Naive thymus-derived CD4-positive, alpha-beta T cell (primary cell): ENCODE results near the gene ETS1. TPM values are rescaled to one million over a fixed set of nuclear protein-coding genes. Genes with fewer than 3 reads are reported as not detected.

ENCODE experiments used
- ATAC-seq: fragments of 150-1000 bp; cut with Tn5 transposase; 2 replicates; pipeline ENCODE4 v1.10.0; 2021; ENCODE audit warnings: mild to moderate bottlenecking, moderate library complexity
- CTCF ChIA-PET: fragments of 350-600 bp; sonication (Branson Sonifier 250); formaldehyde crosslinking; loops from one replicate; lab custom pipeline; 2021; ENCODE audit warnings: antibody characterized with exemption; lab: Charles Lee
- POLR2A ChIA-PET: fragments of 350-600 bp; sonication (Branson Sonifier 250); formaldehyde crosslinking; loops from one replicate; lab custom pipeline; 2021; ENCODE audit warnings: antibody characterized with exemption, inconsistent platforms; lab: Charles Lee
- DNase-seq, 9 donors: peaks; one replicate each; pipeline versions ENCODE4 v3.0.0 to v3.0.0-alpha.2; 2020 to 2022; ENCODE audit warnings: mixed read lengths in 1 of 9
- H3K27ac ChIP-seq: one replicate; pipeline ENCODE4 v1.7.0; 2013; ENCODE audit warnings: mild to moderate bottlenecking, low read depth, low read length, moderate library complexity
- H3K27me3 ChIP-seq, 2 donors: one replicate each; pipeline ENCODE4 v1.7.0; 2013; ENCODE audit warnings: low read length in 2 of 2, mild to moderate bottlenecking in 2 of 2, moderate library complexity in 2 of 2; ENCODE audit not compliant: control insufficient read depth in 2 of 2, insufficient read depth in 2 of 2
- H3K36me3 ChIP-seq, 3 experiments: 1 replicate in 2 of 3; 2 replicates in 1 of 3; pipeline ENCODE4 v1.7.0; 2013; ENCODE audit warnings: low read length in 3 of 3, mild to moderate bottlenecking in 3 of 3, moderate library complexity in 1 of 3; ENCODE audit not compliant: insufficient read depth in 3 of 3, control insufficient read depth in 2 of 3
- H3K4me1 ChIP-seq, 2 donors: one replicate each; pipeline ENCODE4 v1.7.0; 2013; ENCODE audit warnings: low read length in 2 of 2, mild to moderate bottlenecking in 2 of 2, moderate library complexity in 1 of 2; ENCODE audit not compliant: control insufficient read depth in 2 of 2, insufficient read depth in 2 of 2
- H3K4me3 ChIP-seq: 2 replicates; pipeline ENCODE4 v1.7.0; 2013; ENCODE audit warnings: mild to moderate bottlenecking, low read length
- H3K9me3 ChIP-seq, 3 experiments: 1 replicate in 2 of 3; 2 replicates in 1 of 3; pipeline ENCODE4 v1.7.0; 2013; ENCODE audit warnings: low read length in 3 of 3; ENCODE audit not compliant: control insufficient read depth in 2 of 3
- H3K27ac Mint-ChIP-seq, 9 donors: one replicate each; pipeline ENCODE4 v1.8.0; 2020 to 2022; ENCODE audit warnings: mixed read lengths in 9 of 9, mild to moderate bottlenecking in 8 of 9, moderate library complexity in 5 of 9, inconsistent platforms in 2 of 9
- H3K27me3 Mint-ChIP-seq, 5 donors: one replicate each; pipeline ENCODE4 v1.8.0; 2021 to 2022; ENCODE audit warnings: mixed read lengths in 5 of 5, mild to moderate bottlenecking in 1 of 5
- H3K36me3 Mint-ChIP-seq, 5 donors: one replicate each; pipeline ENCODE4 v1.8.0; 2020 to 2022; ENCODE audit warnings: mixed read lengths in 5 of 5, mild to moderate bottlenecking in 3 of 5, inconsistent platforms in 1 of 5
- H3K4me1 Mint-ChIP-seq, 7 donors: one replicate each; pipeline ENCODE4 v1.8.0; 2020 to 2022; ENCODE audit warnings: mixed read lengths in 7 of 7, mild to moderate bottlenecking in 3 of 7, inconsistent platforms in 1 of 7
- H3K4me3 Mint-ChIP-seq, 10 donors: one replicate each; pipeline ENCODE4 v1.8.0; 2020 to 2022; ENCODE audit warnings: mild to moderate bottlenecking in 10 of 10, mixed read lengths in 10 of 10, moderate library complexity in 6 of 10, inconsistent platforms in 2 of 10
- H3K9me3 Mint-ChIP-seq, 11 donors: one replicate each; pipeline ENCODE4 v1.8.0; 2020 to 2022; ENCODE audit warnings: mixed read lengths in 11 of 11, mild to moderate bottlenecking in 4 of 11, inconsistent platforms in 1 of 11, moderate library complexity in 1 of 11
- intact Hi-C, 2 donors: fragments of 100-400 bp; cut with micrococcal nuclease; formaldehyde crosslinking; loops; one replicate each; pipeline ENCODE4 v1.15.1; 2023
- polyA plus RNA-seq, 2 donors: library from polyadenylated mRNA; unstranded; fragments of 300-500 nt; fragmentation: Illumina TruSeq; gene quantifications; one replicate each; pipeline ENCODE4 v1.2.3, GENCODE V29; 2021
- total RNA-seq, 6 experiments: library from RNA in 5 of 6; stranded (reverse) in 5 of 6; gene quantifications; 1 replicate in 5 of 6; 2 replicates in 1 of 6; pipeline ENCODE4 v1.2.3 and lab custom pipeline; 2021 to 2026

The ETS1 gene
- total and polyA plus RNA-seq, 7 experiments from 2014 or later, result 514 to 871 (median 676) TPM

DNA sequence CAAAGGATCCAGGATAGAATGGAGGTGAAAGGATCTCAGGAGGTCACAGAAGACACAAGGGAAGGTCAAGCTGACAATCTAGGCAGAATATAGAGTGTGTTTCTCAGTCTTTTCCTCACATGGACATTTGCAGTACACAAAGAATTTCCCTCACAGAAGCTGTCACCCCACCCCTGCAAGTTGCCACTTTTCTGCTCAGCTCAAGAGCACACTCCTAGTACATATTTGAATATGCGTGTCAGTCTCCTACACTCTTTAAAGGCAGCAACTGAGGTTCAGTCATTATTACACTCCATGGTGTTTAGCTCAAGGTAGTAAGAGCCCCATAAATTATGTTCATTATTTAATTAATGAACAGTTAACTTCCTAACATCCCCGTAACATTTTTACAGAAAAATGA, 59.1 kb downstream of the ETS1 start:
- peak overlapping the region in 9 of 10 donors; percentile 0 to 99 (median 37) for H3K4me3 Mint-ChIP-seq

DNA sequence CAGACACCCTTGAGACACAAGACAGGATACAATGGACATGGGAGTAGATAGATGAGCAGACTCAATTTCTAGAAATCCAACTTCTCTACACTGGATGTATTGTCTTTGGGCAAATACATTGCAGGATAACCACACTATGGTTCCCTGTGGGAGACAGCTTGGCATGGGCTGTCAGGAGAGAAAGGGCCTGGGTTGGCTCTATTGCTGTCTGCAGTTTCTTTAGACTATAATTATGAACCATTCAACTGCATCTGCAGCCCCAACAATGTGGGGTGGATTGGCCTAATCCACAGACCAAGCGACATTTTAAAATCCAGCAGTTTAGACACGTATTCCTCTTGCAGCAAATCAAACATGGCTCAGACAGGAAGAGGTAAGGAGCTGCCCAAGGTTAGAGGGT, 60.3 kb downstream of the ETS1 start:
- ATAC-seq (no peak), DNase-seq (peak in 1 of 9 donors; percentile 2)
- peaks cover 0 to 5% (median 0%) of the 10 kb centered on the region in 5 donors for H3K36me3 Mint-ChIP-seq
- H3K9me3 Mint-ChIP-seq, result peaks cover 0 to 4% (median 0%) of the 10 kb centered on the region in 11 donors
- Histone ChIP-seq H3K27me3 (no peaks in the 10 kb centered on the region), H3K36me3 (peaks cover 0 to under 1% (median 0%) of the 10 kb centered on the region in 3 experiments), H3K9me3 (no peaks in the 10 kb centered on the region), H3K27ac (peak overlapping the region; percentile 97), H3K4me1 (peaks cover 65 to 66% of the 10 kb centered on the region in 2 donors), H3K4me3 (peak overlapping the region; percentile 10)
- peak overlapping the region in 9 of 10 donors; percentile 20 to 99 (median 58) for H3K4me3 Mint-ChIP-seq
- H3K27me3 Mint-ChIP-seq, result no peaks in the 10 kb centered on the region
- peak overlapping the region; percentile 94 to 99 (median 96) for H3K27ac Mint-ChIP-seq
- intact Hi-C loops, result loop anchor here (1.0 to 10.0 kb wide), 6 partner anchors 9 to 1475 kb away; partner anchors contain the start of gene PRDM10 (in 1 of the 2)
- ChIA-PET CTCF (interaction anchor here (0.6 to 2.1 kb wide), 7 partner anchors 13 to 204 kb away, joined by 3 to 6 read pairs (median 3); no protein-coding TSS in a partner anchor), POLR2A (interaction anchor here (0.7 to 30.8 kb wide), 9 partner anchors 9 to 234 kb away, joined by 3 to 691 read pairs (median 7); no protein-coding TSS in a partner anchor)
- peaks cover 57 to 79% (median 74%) of the 10 kb centered on the region in 7 donors for H3K4me1 Mint-ChIP-seq

More for the DNA sequence above, 59.1 kb downstream of the ETS1 start:
- peaks cover 0 to 4% (median 0%) of the 10 kb centered on the region in 11 donors for H3K9me3 Mint-ChIP-seq
- peaks cover 0 to 5% (median 0%) of the 10 kb centered on the region in 5 donors for H3K36me3 Mint-ChIP-seq
- H3K27ac ChIP-seq, result peak overlapping the region; percentile 33
- peaks cover 59 to 65% of the 10 kb centered on the region in 2 donors for H3K4me1 ChIP-seq
- ATAC-seq (no peak), DNase-seq (no peak)
- intact Hi-C loops, result loop anchor here (5.0 to 10.0 kb wide), 4 partner anchors 197 to 1474 kb away; partner anchors contain the start of gene PRDM10 (in 1 of the 2)
- H3K4me1 Mint-ChIP-seq, result peaks cover 58 to 82% (median 71%) of the 10 kb centered on the region in 7 donors
- H3K27ac Mint-ChIP-seq, result peak overlapping the region; percentile 51 to 99 (median 95)
- H3K27me3 Mint-ChIP-seq, result no peaks in the 10 kb centered on the region
- CTCF ChIA-PET, result interaction anchor here (0.6 to 1.1 kb wide), 5 partner anchors 9 to 228 kb away, joined by 3 to 4 read pairs (median 3); no protein-coding TSS in a partner anchor
- no peaks in the 10 kb centered on the region for H3K27me3 ChIP-seq
- H3K9me3 ChIP-seq, result no peaks in the 10 kb centered on the region
- H3K36me3 ChIP-seq, result no peaks in the 10 kb centered on the region
- POLR2A ChIA-PET, result interaction anchor here (0.7 to 19.5 kb wide), 6 partner anchors 10 to 95 kb away, joined by 3 to 546 read pairs (median 3); no protein-coding TSS in a partner anchor
- no peak overlapping the region for H3K4me3 ChIP-seq

DNA sequence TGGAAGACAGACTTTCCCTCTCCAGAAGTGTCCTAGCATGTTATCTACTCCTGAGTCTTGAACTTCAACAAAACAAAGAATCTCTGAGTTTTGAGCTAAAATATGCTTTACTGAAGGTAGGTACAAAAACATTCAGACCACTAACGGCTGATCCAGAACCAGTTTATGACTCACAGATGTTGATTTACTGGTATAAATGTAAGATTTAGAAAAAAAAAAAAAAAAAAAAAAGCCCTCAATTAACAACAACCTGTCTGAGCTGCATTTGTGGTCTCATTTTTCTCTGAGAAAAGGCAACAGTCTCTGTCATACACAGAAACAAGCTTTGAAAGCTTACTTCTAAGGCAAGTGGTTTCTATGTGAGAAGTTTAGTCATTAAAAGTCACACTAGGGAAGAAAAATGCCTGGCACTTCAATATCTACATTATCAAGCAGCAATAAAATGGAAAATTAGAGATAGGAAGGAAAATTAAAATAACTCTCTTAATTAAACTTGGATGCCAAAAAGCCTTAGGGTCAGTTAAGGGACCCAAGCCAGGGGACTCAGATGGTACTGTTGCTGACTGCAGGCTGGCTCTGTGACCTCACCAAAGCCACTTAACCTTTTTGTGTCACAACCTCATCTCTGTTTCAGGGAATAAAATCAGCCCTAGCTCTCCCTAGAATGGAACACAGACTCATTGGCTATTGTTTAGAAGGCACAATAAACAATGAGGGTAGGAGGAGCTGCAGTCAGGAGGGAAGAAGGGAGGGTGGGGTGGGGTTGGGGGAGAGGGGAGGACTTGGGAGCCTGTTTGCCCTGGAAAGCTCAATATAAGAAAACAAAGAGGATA, 61.7 kb downstream of the ETS1 start:
- Mint-ChIP-seq H3K9me3 (peaks cover 0 to 4% (median 0%) of the 10 kb centered on the region in 11 donors), H3K27me3 (no peaks in the 10 kb centered on the region), H3K36me3 (peaks cover 5 to 13% (median 8%) of the 10 kb centered on the region in 5 donors), H3K4me3 (peak overlapping the region; percentile 21 to 100 (median 68)), H3K27ac (peak overlapping the region; percentile 94 to 99 (median 96)), H3K4me1 (peaks cover 57 to 79% (median 74%) of the 10 kb centered on the region in 7 donors)
- peak; percentile 62 for ATAC-seq
- no peaks in the 10 kb centered on the region for H3K27me3 ChIP-seq
- POLR2A ChIA-PET, result interaction anchor here (0.6 to 30.8 kb wide), 28 partner anchors 9 to 1279 kb away, joined by 3 to 691 read pairs (median 4); no protein-coding TSS in a partner anchor
- DNase-seq, result peak in 7 of 9 donors; percentile 63 to 90 (median 83)
- H3K4me3 ChIP-seq, result no peak overlapping the region
- peaks cover 0 to 13% (median 0%) of the 10 kb centered on the region in 3 experiments for H3K36me3 ChIP-seq
- CTCF ChIA-PET, result interaction anchor here (0.6 to 4.3 kb wide), 15 partner anchors 9 to 354 kb away, joined by 3 to 32 read pairs (median 4); no protein-coding TSS in a partner anchor
- H3K4me1 ChIP-seq, result peaks cover 65 to 66% of the 10 kb centered on the region in 2 donors
- intact Hi-C loops, result loop anchor here (1.0 to 10.0 kb wide), 12 partner anchors 23 to 1477 kb away; partner anchors contain the start of gene PRDM10 (in 1 of the 2)
- no peaks in the 10 kb centered on the region for H3K9me3 ChIP-seq
- H3K27ac ChIP-seq, result peak overlapping the region; percentile 97

DNA sequence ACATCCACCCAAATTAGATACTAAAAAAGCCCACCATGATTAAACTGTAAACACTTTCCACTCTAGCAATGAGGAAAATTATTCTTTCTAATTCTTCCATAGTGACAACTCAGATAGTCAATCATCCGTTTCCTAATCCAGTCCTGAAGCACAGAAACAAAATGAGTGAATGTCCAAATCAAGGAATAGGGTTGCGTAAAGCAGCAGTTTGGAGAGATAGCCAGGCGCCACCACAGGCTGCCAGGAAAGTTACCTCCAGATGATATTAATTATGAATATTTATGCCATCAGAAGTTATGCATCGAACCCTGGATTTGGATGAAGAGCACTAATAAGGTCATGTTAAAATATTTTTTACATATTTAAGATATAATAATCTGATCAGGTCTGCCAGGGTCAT, 63.2 kb downstream of the ETS1 start:
- Mint-ChIP-seq H3K4me3 (peak overlapping the region; percentile 94 to 100 (median 98)), H3K4me1 (peaks cover 47 to 66% (median 63%) of the 10 kb centered on the region in 7 donors), H3K27me3 (peaks cover 0 to 3% (median 0%) of the 10 kb centered on the region in 5 donors), H3K9me3 (peaks cover 0 to 4% (median 0%) of the 10 kb centered on the region in 11 donors), H3K36me3 (peaks cover 11 to 27% (median 22%) of the 10 kb centered on the region in 5 donors), H3K27ac (peak overlapping the region; percentile 94 to 99 (median 97))
- no peaks in the 10 kb centered on the region for H3K9me3 ChIP-seq
- DNase-seq (no peak), ATAC-seq (no peak)
- peak overlapping the region; percentile 97 for H3K27ac ChIP-seq
- H3K36me3 ChIP-seq, result peaks cover 7 to 27% (median 12%) of the 10 kb centered on the region in 3 experiments
- H3K4me3 ChIP-seq, result no peak overlapping the region
- intact Hi-C loops, result loop anchor here in 1 of 2 donors (5.0 to 10.0 kb wide), 3 partner anchors 168 to 308 kb away; partner anchors contain the start of gene FLI1
- no peaks in the 10 kb centered on the region for H3K27me3 ChIP-seq
- peaks cover 53 to 61% of the 10 kb centered on the region in 2 donors for H3K4me1 ChIP-seq
- CTCF ChIA-PET, result interaction anchor here (1.2 to 4.3 kb wide), 4 partner anchors 29 to 352 kb away, joined by 3 to 32 read pairs (median 4); no protein-coding TSS in a partner anchor
- POLR2A ChIA-PET, result interaction anchor here (0.6 to 30.8 kb wide), 16 partner anchors 8 to 302 kb away, joined by 3 to 691 read pairs (median 14); no protein-coding TSS in a partner anchor

- Histone ChIP-seq H3K27me3 (no peaks in the 10 kb centered on the region), H3K27ac (peak overlapping the region; percentile 97), H3K9me3 (no peaks in the 10 kb centered on the region), H3K4me1 (peaks cover 49 to 57% of the 10 kb centered on the region in 2 donors), H3K36me3 (peaks cover 11 to 32% (median 17%) of the 10 kb centered on the region in 3 experiments), H3K4me3 (peak overlapping the region; percentile 96)
- DNase-seq, result no peak
- Mint-ChIP-seq H3K27me3 (peaks cover 0 to 3% (median 0%) of the 10 kb centered on the region in 5 donors), H3K4me3 (peak overlapping the region; percentile 94 to 100 (median 98)), H3K27ac (peak overlapping the region; percentile 94 to 99 (median 97)), H3K9me3 (peaks cover 0 to 4% (median 0%) of the 10 kb centered on the region in 11 donors), H3K4me1 (peaks cover 41 to 61% (median 58%) of the 10 kb centered on the region in 7 donors), H3K36me3 (peaks cover 15 to 32% (median 27%) of the 10 kb centered on the region in 5 donors)
- ChIA-PET POLR2A (interaction anchor here (0.7 to 30.8 kb wide), 25 partner anchors 9 to 484 kb away, joined by 3 to 691 read pairs (median 6); no protein-coding TSS in a partner anchor), CTCF (interaction anchor here (0.9 to 4.3 kb wide), 10 partner anchors 13 to 352 kb away, joined by 3 to 32 read pairs (median 3); no protein-coding TSS in a partner anchor)
- intact Hi-C loops, result loop anchor here (2.0 to 10.0 kb wide), 8 partner anchors 15 to 309 kb away; partner anchors contain the start of gene FLI1 (in 2 of the 2)
- no peak for ATAC-seq
Measured at GRCh38 chr11:128523641-128524040, 63.7 kb downstream of the ETS1 start.
